Jurkat, Clone E6-1 (cell line): ENCODE results near the gene HSPA12A.

Experiments used
- DNase-seq: peaks from one replicate; pipeline ENCODE4 v3.0.0-alpha.2; 2011; ENCODE audit warnings: low read depth, low spot score
- H3K4me3 ChIP-seq: 2 replicates; pipeline ENCODE4 v1.5.1; 2011; ENCODE audit warnings: mild to moderate bottlenecking, low read length, control low read depth, moderate library complexity

Gene HSPA12A

GRCh38 chr10:116752563-116752962, 10.2 kb upstream of the HSPA12A start:
- DNase-seq = no peak
- no peak overlapping the region for H3K4me3 ChIP-seq

- DNase-seq = no peak
- H3K4me3 ChIP-seq = no peak overlapping the region
These were observed 6.1 kb upstream of the HSPA12A start for GRCh38 chr10:116748471-116748870.

- no peak for DNase-seq
- no peak overlapping the region for H3K4me3 ChIP-seq
These were observed 5.7 kb upstream of the HSPA12A start for GRCh38 chr10:116748041-116748440.

GRCh38 chr10:116747325-116747724, 5.0 kb upstream of the HSPA12A start:
- no peak for DNase-seq

GRCh38 chr10:116744885-116745284, 2.5 kb upstream of the HSPA12A start:
- DNase-seq = no peak
- H3K4me3 ChIP-seq = no peak overlapping the region

More at GRCh38 chr10:116747325-116747724, 5.0 kb upstream of the HSPA12A start:
- H3K4me3 ChIP-seq = no peak overlapping the region

GRCh38 chr10:116744163-116744753, 1.9 kb upstream of the HSPA12A start:
- peak; percentile 35 for DNase-seq
- H3K4me3 ChIP-seq = no peak overlapping the region

GRCh38 chr10:116743266-116744064, 1.1 kb upstream of the HSPA12A start:
- H3K4me3 ChIP-seq = no peak overlapping the region
- DNase-seq = no peak

- H3K4me3 ChIP-seq = no peak overlapping the region
- no peak for DNase-seq
These were observed 695 bp downstream of the HSPA12A start for GRCh38 chr10:116741391-116742351.

- DNase-seq = no peak
- H3K4me3 ChIP-seq = no peak overlapping the region
These were observed 1.4 kb downstream of the HSPA12A start for GRCh38 chr10:116740971-116741370.

- H3K4me3 ChIP-seq = no peak overlapping the region
- DNase-seq = no peak
These were observed 4.0 kb downstream of the HSPA12A start for GRCh38 chr10:116738339-116738738.

- H3K4me3 ChIP-seq = no peak overlapping the region
- DNase-seq = no peak
These were observed 4.6 kb downstream of the HSPA12A start for GRCh38 chr10:116737627-116738327.

GRCh38 chr10:116733566-116733965, 8.8 kb downstream of the HSPA12A start:
- no peak overlapping the region for H3K4me3 ChIP-seq
- no peak for DNase-seq

- no peak for DNase-seq
- no peak overlapping the region for H3K4me3 ChIP-seq
These were observed 9.8 kb downstream of the HSPA12A start for GRCh38 chr10:116732573-116732972.

GRCh38 chr10:116730464-116731260, 11.7 kb downstream of the HSPA12A start:
- H3K4me3 ChIP-seq = no peak overlapping the region
- DNase-seq = no peak

- no peak overlapping the region for H3K4me3 ChIP-seq
- no peak for DNase-seq
These were observed 13.1 kb downstream of the HSPA12A start for GRCh38 chr10:116729243-116729642.

GRCh38 chr10:116728526-116729096, 13.8 kb downstream of the HSPA12A start:
- DNase-seq = no peak
- H3K4me3 ChIP-seq = no peak overlapping the region

- H3K4me3 ChIP-seq = no peak overlapping the region
- DNase-seq = peak; percentile 85
These were observed 18.7 kb downstream of the HSPA12A start for GRCh38 chr10:116723428-116724281.
